GM18907 (cell line): Measurements from ENCODE around the gene SYCP2.

ENCODE experiments used
- ATAC-seq: cut with Tn5 transposase; IDR thresholded peaks from one replicate; pipeline ENCODE4 v1.9.1; 2021; ENCODE audit warnings: mild to moderate bottlenecking, moderate library complexity; ENCODE audit not compliant: unreplicated experiment

Gene SYCP2

GRCh38 chr20:59836767-59837166, 96.7 kb downstream of the SYCP2 start:
- ATAC-seq, result no peak

GRCh38 chr20:59835448-59836395, 97.7 kb downstream of the SYCP2 start:
- ATAC-seq, result no peak

GRCh38 chr20:59835057-59835447, 98.4 kb downstream of the SYCP2 start:
- ATAC-seq, result no peak

DNA sequence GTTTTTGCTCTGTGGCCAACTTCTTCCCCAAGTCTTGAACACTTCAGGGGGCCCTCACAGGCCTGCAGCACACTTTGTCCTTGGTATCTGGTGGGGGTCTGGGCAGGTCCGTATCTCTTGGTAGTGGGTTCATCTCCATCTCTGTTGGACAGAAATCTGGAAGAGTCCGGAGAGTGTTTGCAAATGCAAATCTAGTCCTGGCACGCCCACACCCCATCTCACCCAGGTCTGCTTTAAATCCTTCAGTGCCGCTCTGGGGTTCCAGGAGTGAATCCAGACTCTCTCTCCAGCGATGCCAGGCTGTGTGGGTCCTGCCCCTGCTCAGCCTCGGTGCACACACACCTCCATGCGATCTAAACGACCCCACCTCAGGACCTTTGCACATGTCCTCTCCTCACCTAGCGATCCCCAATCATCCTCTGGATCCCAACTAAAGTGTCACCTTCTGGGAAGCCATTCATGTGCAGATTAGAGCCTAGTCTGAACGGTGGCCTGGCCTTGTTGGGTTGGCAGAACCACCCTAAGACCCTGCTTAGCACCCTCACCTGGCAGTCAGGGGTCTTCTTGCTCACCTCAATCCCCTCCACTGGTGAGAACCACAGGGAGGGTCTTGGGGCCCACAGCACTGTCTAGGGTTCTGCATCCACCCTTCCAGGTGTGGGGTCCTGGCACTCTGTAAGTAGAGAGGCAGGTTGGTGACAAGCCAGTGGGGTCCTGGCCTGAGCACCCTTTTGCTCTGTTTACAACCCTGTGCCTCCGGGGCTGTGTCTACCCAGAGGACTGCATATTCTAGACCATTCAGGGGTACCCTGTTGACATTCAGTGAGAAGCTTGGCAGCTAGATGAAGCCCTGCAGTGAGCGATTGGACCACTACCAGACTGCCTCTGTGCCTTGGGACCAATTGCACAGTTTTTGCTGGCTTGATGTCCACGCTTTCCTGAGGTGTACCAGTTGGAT, 100.8 kb downstream of the SYCP2 start:
- no peak for ATAC-seq

- no peak for ATAC-seq
These were observed 101.5 kb downstream of the SYCP2 start for GRCh38 chr20:59831916-59832270.

- no peak for ATAC-seq
These were observed 102.2 kb downstream of the SYCP2 start for GRCh38 chr20:59831024-59831915.

GRCh38 chr20:59830665-59831023, 102.8 kb downstream of the SYCP2 start:
- ATAC-seq, result no peak

GRCh38 chr20:59829786-59830664, 103.4 kb downstream of the SYCP2 start:
- ATAC-seq, result no peak

- ATAC-seq, result no peak
These were observed 104.2 kb downstream of the SYCP2 start for GRCh38 chr20:59829054-59829785.

GRCh38 chr20:59828125-59829053, 105.0 kb downstream of the SYCP2 start:
- no peak for ATAC-seq

- no peak for ATAC-seq
These were observed 106.0 kb downstream of the SYCP2 start for GRCh38 chr20:59827138-59828056.

- ATAC-seq, result no peak
These were observed 107.3 kb downstream of the SYCP2 start for GRCh38 chr20:59825944-59826759.

DNA sequence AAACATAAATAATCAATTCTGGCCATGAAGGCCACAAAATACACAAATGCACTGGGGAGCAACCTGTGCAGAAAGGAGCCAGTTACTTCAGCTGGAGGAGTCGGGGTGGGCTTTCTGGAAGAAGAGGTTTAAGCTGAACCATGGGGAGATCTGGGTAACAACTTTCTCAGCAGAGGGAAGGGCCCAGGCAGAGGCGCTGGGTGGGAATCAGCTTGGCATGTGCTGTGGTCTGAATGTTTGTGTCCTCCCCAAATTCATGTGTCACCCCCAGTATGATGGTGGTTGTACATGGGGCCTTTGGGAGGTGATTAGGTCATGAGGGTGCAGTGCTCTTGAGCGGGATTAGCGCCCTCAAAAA, 107.9 kb downstream of the SYCP2 start:
- no peak for ATAC-seq

- no peak for ATAC-seq
These were observed 108.5 kb downstream of the SYCP2 start for GRCh38 chr20:59824711-59825562.
